Vagina (tissue), 2 donors: ENCODE measurements around the gene RNF213. TPM values are rescaled to one million over a fixed set of nuclear protein-coding genes. Genes with fewer than 3 reads are reported as not detected.
"Not testable (repeated sequence)": the region's sequence is repeated elsewhere in the genome, so short reads cannot be mapped to it uniquely, and the experiment has no call there.

Experiments
- DNase-seq, 2 donors: peaks; one replicate each; pipeline ENCODE4 v3.0.0-alpha.2; 2017; ENCODE audit errors: extremely low spot score in 2 of 2
- H3K27ac ChIP-seq: fragments of 200-600 bp; sonication (generic); one replicate; pipeline ENCODE4 v1.5.1; 2019
- H3K27me3 ChIP-seq: fragments of 200-600 bp; sonication (generic); one replicate; pipeline ENCODE4 v1.5.1; 2019
- H3K36me3 ChIP-seq, 2 donors: fragments of 200-600 bp; sonication (generic); one replicate each; pipeline ENCODE4 v1.5.1; 2017 to 2019
- H3K4me1 ChIP-seq: fragments of 200-600 bp; sonication (generic); one replicate; pipeline ENCODE4 v1.5.1; 2019
- H3K4me3 ChIP-seq, 2 donors: fragments of 200-600 bp; sonication (generic); 1 replicate in 1 of 2; 2 replicates in 1 of 2; pipeline ENCODE4 v1.5.1; 2016 to 2019
- H3K9me3 ChIP-seq: fragments of 200-600 bp; sonication (generic); one replicate; pipeline ENCODE4 v1.5.1; 2019
- CTCF ChIP-seq, 3 experiments: fragments of 450-650 bp in 2 of 3; fragments of 200-600 bp in 1 of 3; sonication (generic) in 1 of 3; IDR thresholded peaks; one replicate each; pipeline ENCODE4 v1.5.1; 2017 to 2019; ENCODE audit warnings: antibody characterized with exemption in 3 of 3, mild to moderate bottlenecking in 2 of 3, moderate library complexity in 2 of 3
- POLR2A ChIP-seq, 2 donors: fragments of 450-650 bp; IDR thresholded peaks; one replicate each; pipeline ENCODE4 v1.6.1; 2017; ENCODE audit warnings: antibody characterized with exemption in 2 of 2, mild to moderate bottlenecking in 2 of 2, moderate library complexity in 2 of 2
- POLR2AphosphoS5 ChIP-seq, 2 donors: sonication (generic); formaldehyde crosslinking; IDR thresholded peaks; one replicate each; pipeline ENCODE4 v1.9.0; 2017; ENCODE audit warnings: antibody characterized with exemption in 2 of 2, mild to moderate bottlenecking in 2 of 2, low read depth in 1 of 2; ENCODE audit not compliant: insufficient read depth in 1 of 2
- intact Hi-C: fragments of 100-400 bp; cut with DNase I; formaldehyde crosslinking; loops from one replicate; pipeline ENCODE4 v1.15.1; 2023
- total RNA-seq: library from RNA; depleted of rRNA; stranded (reverse); fragments of >200 nt; gene quantifications from one replicate; pipeline ENCODE4 v1.2.3, GENCODE V29; 2016

Gene RNF213
- total RNA-seq, 1 donor from 2014 or later = 144 TPM

GRCh38 chr17:80402959-80403358 is 142.3 kb downstream of the RNF213 start:
- Histone ChIP-seq H3K4me1 (no peaks in the 10 kb centered on the region), H3K27ac (no peak overlapping the region), H3K27me3 (no peaks in the 10 kb centered on the region), H3K4me3 (no peak overlapping the region), H3K9me3 (no peaks in the 10 kb centered on the region), H3K36me3 (no peaks in the 10 kb centered on the region)
- intact Hi-C loops = no loop called here
- DNase-seq = no peak
- TF ChIP-seq CTCF (IDR thresholded peaks at IDR 0.05) = no peak
- no peak for TF ChIP-seq POLR2AphosphoS5 (IDR thresholded peaks at IDR 0.05; ENCODE audit: insufficient read depth in 1 of 2, low read depth in 1 of 2)
- no peak for TF ChIP-seq POLR2A (IDR thresholded peaks at IDR 0.05)

GRCh38 chr17:80406146-80406545 is 145.5 kb downstream of the RNF213 start:
- Histone ChIP-seq H3K27me3 (no peaks in the 10 kb centered on the region), H3K4me3 (no peak overlapping the region), H3K9me3 (no peaks in the 10 kb centered on the region), H3K36me3 (no peaks in the 10 kb centered on the region), H3K27ac (no peak overlapping the region), H3K4me1 (no peaks in the 10 kb centered on the region)
- no peak for TF ChIP-seq POLR2A (IDR thresholded peaks at IDR 0.05)
- no peak for TF ChIP-seq CTCF (IDR thresholded peaks at IDR 0.05)
- TF ChIP-seq POLR2AphosphoS5 (IDR thresholded peaks at IDR 0.05; ENCODE audit: insufficient read depth in 1 of 2, low read depth in 1 of 2) = no peak
- intact Hi-C loops = no loop called here
- DNase-seq = no peak

DNA sequence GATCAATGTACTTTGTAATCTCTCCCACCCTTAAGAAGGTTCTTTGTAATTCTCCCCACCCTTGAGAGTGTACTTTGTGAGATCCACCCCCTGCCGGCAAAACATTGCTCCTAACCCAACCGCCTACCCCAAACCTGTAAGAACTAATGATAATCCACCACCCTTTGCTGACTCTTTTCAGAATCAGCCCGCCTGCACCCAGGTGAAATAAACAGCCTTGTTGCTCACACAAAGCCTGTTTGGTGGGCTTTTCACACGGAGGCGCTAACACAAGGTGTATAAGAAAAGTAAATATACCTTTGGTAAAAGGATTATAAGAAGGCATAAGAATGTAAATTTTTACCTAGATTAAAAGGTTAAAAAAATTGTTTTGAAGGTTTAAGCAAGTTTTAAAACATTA is 147.3 kb downstream of the RNF213 start:
- H3K27ac ChIP-seq, H3K4me1 ChIP-seq, H3K27me3 ChIP-seq, H3K9me3 ChIP-seq, DNase-seq, H3K36me3 ChIP-seq, intact Hi-C loops, H3K4me3 ChIP-seq: not testable (repeated sequence)

GRCh38 chr17:80408872-80409271 is 148.2 kb downstream of the RNF213 start:
- peaks cover 5% of the 10 kb centered on the region for H3K4me1 ChIP-seq
- TF ChIP-seq POLR2AphosphoS5 (IDR thresholded peaks at IDR 0.05; ENCODE audit: insufficient read depth in 1 of 2, low read depth in 1 of 2) (no peak), CTCF (IDR thresholded peaks at IDR 0.05) (no peak), POLR2A (IDR thresholded peaks at IDR 0.05) (no peak)
- H3K9me3 ChIP-seq = no peaks in the 10 kb centered on the region
- no peak overlapping the region for H3K4me3 ChIP-seq
- no peak overlapping the region for H3K27ac ChIP-seq
- DNase-seq = no peak
- intact Hi-C loops = no loop called here
- no peaks in the 10 kb centered on the region for H3K36me3 ChIP-seq
- H3K27me3 ChIP-seq = no peaks in the 10 kb centered on the region

DNA sequence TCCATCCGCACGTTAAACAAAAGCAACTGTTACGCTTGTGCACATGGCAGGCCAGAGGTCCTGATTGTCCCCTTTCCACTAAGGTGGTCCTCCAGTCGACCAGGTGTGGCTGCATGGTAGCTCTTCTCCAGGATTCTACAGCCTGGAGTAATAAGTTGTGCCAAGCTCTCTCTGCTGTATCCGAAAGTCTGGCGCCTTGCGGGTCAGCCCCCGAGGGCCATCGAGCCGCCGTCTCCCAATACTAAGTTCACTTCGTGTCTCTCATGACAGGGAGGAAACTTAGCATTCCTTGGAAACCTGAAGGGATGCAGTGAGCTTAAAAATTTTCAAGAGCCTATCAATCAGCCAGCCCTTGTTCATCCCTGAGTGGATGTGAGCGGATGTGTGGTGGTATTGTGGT is 149.0 kb downstream of the RNF213 start:
- no peak overlapping the region for H3K27ac ChIP-seq
- intact Hi-C loops = no loop called here
- TF ChIP-seq POLR2A (IDR thresholded peaks at IDR 0.05) (no peak), CTCF (IDR thresholded peaks at IDR 0.05) (no peak), POLR2AphosphoS5 (IDR thresholded peaks at IDR 0.05; ENCODE audit: insufficient read depth in 1 of 2, low read depth in 1 of 2) (no peak)
- H3K4me3 ChIP-seq = no peak overlapping the region
- H3K27me3 ChIP-seq = no peaks in the 10 kb centered on the region
- H3K9me3 ChIP-seq = no peaks in the 10 kb centered on the region
- H3K4me1 ChIP-seq = peaks cover 12% of the 10 kb centered on the region
- no peak for DNase-seq
- H3K36me3 ChIP-seq = no peaks in the 10 kb centered on the region

DNA sequence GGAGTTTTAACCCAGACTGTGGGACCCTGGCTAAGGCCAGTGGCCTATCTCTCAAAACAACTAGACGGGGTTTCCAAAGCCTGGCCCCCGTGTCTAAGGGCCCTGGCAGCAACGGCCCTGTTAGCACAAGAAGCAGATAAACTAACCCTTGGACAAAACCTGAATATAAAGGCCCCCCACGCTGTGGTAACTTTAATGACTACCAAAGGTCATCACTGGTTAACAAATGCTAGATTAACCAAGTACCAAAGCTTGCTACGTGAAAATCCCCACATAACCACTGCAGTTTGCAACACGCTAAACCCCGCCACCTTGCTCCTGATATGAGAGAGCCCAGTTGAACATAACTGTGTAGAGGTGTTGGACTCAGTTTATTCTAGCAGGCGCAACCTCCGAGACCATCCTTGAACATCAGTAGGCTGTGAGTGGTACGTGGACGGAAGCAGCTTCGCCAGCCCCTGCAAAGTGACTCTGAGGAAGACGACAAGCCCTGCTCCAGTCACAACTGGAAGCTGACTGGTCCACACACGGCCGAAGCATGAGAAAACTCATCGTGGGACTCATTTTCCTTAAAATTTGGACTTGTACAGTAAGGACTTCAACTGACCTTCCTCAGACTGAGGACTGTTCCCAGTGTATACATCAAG is 149.9 kb downstream of the RNF213 start:
- H3K27me3 ChIP-seq, H3K4me3 ChIP-seq, intact Hi-C loops, H3K27ac ChIP-seq, DNase-seq, H3K9me3 ChIP-seq, H3K36me3 ChIP-seq: not testable (repeated sequence)
- peaks cover 14% of the 10 kb centered on the region for H3K4me1 ChIP-seq
